ENCODE measurements around the gene CHID1.

- TF ChIP-seq RAD21 (IDR thresholded peaks at IDR 0.05; ENCODE audit: low read depth), result no peak
- no peak for TF ChIP-seq MAX (IDR thresholded peaks at IDR 0.05)
- no peak for TF ChIP-seq TAF1 (IDR thresholded peaks at IDR 0.05; ENCODE audit: low read depth)
Measured at GRCh38 chr11:868802-869201, 41.8 kb downstream of the CHID1 start.
